GM12878 (cell line): Measurements from ENCODE around the gene IGLL1. TPM values are rescaled to one million over a fixed set of nuclear protein-coding genes. Genes with fewer than 3 reads are reported as not detected.

Experiments used
- ATAC-seq: fragments of 200-7000 bp; cut with Tn5 transposase; 3 replicates; pipeline ENCODE4 v1.9.1; 2020; ENCODE audit warnings: mild to moderate bottlenecking, moderate library complexity
- BruUV-seq: library from RNA; stranded (reverse); fragments of 400-500 nt; replicated peaks from 2 replicates; lab custom pipeline; 2021; lab: Mats Ljungman, UMichigan
- CTCF ChIA-PET: fragments of 300-600 bp; sonication (Branson Sonifier 250); formaldehyde crosslinking; extraction: SDS; loops from one replicate; lab custom pipeline; 2021; ENCODE audit warnings: inconsistent platforms; lab: Yijun Ruan, JAX
- POLR2A ChIA-PET: fragments of 350-600 bp; formaldehyde crosslinking; extraction: SDS; loops from one replicate; lab custom pipeline; 2021; ENCODE audit warnings: inconsistent platforms; lab: Charles Lee
- RAD21 ChIA-PET: fragments of 300-600 bp; sonication (Branson Sonifier 250); formaldehyde crosslinking; loops from one replicate; lab custom pipeline; 2023; ENCODE audit warnings: antibody characterized with exemption; ENCODE audit not compliant: unreplicated experiment; lab: Charles Lee
- SMC1A ChIA-PET: fragments of 300-600 bp; sonication (Branson Sonifier 250); formaldehyde crosslinking; loops from one replicate; lab custom pipeline; 2023; ENCODE audit not compliant: unreplicated experiment, uncharacterized antibody; lab: Charles Lee
- DNase-seq: peaks from one replicate; pipeline ENCODE4 v3.0.0-alpha.2; 2011; ENCODE audit warnings: low read depth, low spot score
- FAIRE-seq: peaks from 3 replicates; lab custom pipeline; 2011; peaks lifted over from hg19 to GRCh38; lab: Jason Lieb, UNC
- H2AFZ ChIP-seq: 2 replicates; pipeline ENCODE4 v1.6.0; 2011; ENCODE audit warnings: low read depth, low read length, control low read depth; ENCODE audit not compliant: control insufficient read depth
- H3K27ac ChIP-seq: 2 replicates; pipeline ENCODE4 v1.5.1; 2011; ENCODE audit warnings: control low read depth; ENCODE audit not compliant: control insufficient read depth, insufficient read depth
- H3K27me3 ChIP-seq, 2 experiments: replicated peaks in 1 of 2; 2 replicates each; pipeline versions ENCODE4 v1.6.0 to v1.6.1; 2011; ENCODE audit warnings: low read length in 1 of 2; ENCODE audit not compliant: control insufficient read depth in 2 of 2, insufficient read depth in 2 of 2
- H3K36me3 ChIP-seq, 2 experiments: 2 replicates each; pipeline ENCODE4 v1.5.1; 2011; ENCODE audit warnings: low read length in 1 of 2; ENCODE audit not compliant: control insufficient read depth in 2 of 2, insufficient read depth in 2 of 2
- H3K4me1 ChIP-seq: 2 replicates; pipeline ENCODE4 v1.6.1; 2011; ENCODE audit warnings: mild to moderate bottlenecking, low read length, moderate library complexity, mixed read lengths; ENCODE audit not compliant: control insufficient read depth, insufficient read depth
- H3K4me2 ChIP-seq: 2 replicates; pipeline ENCODE4 v1.6.0; 2011; ENCODE audit warnings: control low read depth; ENCODE audit not compliant: control insufficient read depth, insufficient read depth
- H3K4me3 ChIP-seq: fragments of 200-600 bp; sonication (generic); 2 replicates; pipeline ENCODE4 v1.5.1; 2016
- H3K79me2 ChIP-seq: 2 replicates; pipeline ENCODE4 v1.6.0; 2011; ENCODE audit warnings: low read length; ENCODE audit not compliant: control insufficient read depth, insufficient read depth
- H3K9ac ChIP-seq: 2 replicates; pipeline ENCODE4 v1.8.0; 2011; ENCODE audit warnings: low read length, control low read depth, mixed read lengths; ENCODE audit not compliant: control insufficient read depth, insufficient read depth
- H3K9me3 ChIP-seq: replicated peaks from 3 replicates; pipeline ENCODE4 v1.5.1; 2011; ENCODE audit warnings: mild to moderate bottlenecking, low read length; ENCODE audit not compliant: control insufficient read depth, insufficient read depth
- H4K20me1 ChIP-seq: 2 replicates; pipeline ENCODE4 v1.6.0; 2011; ENCODE audit not compliant: control insufficient read depth, insufficient read depth
- CBFB ChIP-seq: IDR thresholded peaks from 2 replicates; pipeline ENCODE4 v1.6.1; 2016; ENCODE audit warnings: antibody characterized with exemption, low read depth
- CTCF ChIP-seq, 3 experiments: IDR thresholded peaks in 2 of 3; conservative IDR thresholded peaks in 1 of 3; 2 replicates each; pipeline ENCODE4 v1.5.1; 2011; ENCODE audit warnings: low read depth in 3 of 3, low read length in 3 of 3, mild to moderate bottlenecking in 3 of 3, control low read depth in 2 of 3, moderate library complexity in 2 of 3, inconsistent platforms in 1 of 3, mixed read lengths in 1 of 3; ENCODE audit not compliant: control insufficient read depth in 2 of 3, insufficient read depth in 1 of 3; ENCODE audit errors: extremely low read depth in 1 of 3
- ESRRA ChIP-seq: IDR thresholded peaks from 2 replicates; pipeline ENCODE4 v1.6.1; 2012; ENCODE audit warnings: mild to moderate bottlenecking, low read length, improper control_type of control experiment
- GABPA ChIP-seq: IDR thresholded peaks from 2 replicates; pipeline ENCODE4 v1.6.1; 2014; ENCODE audit warnings: antibody characterized with exemption, low read depth, mild to moderate bottlenecking, inconsistent platforms
- HDGF ChIP-seq: fragments of 450-650 bp; IDR thresholded peaks from 2 replicates; pipeline ENCODE4 v1.6.1; 2016; ENCODE audit warnings: antibody characterized with exemption
- JUND ChIP-seq: IDR thresholded peaks from 2 replicates; pipeline ENCODE4 v1.6.1; 2012; ENCODE audit warnings: low read depth, mild to moderate bottlenecking, low read length, improper control_type of control experiment, moderate library complexity
- KAT2A ChIP-seq: conservative IDR thresholded peaks from 2 replicates; pipeline ENCODE4 v1.6.1; 2011; ENCODE audit warnings: low read depth, low read length; ENCODE audit not compliant: control insufficient read depth
- MEF2A ChIP-seq: IDR thresholded peaks from 2 replicates; pipeline ENCODE4 v1.6.1; 2011; ENCODE audit warnings: low read depth, mild to moderate bottlenecking, low read length, moderate library complexity; ENCODE audit not compliant: insufficient read depth
- PAX5 ChIP-seq: IDR thresholded peaks from 2 replicates; pipeline ENCODE4 v1.6.1; 2011; ENCODE audit warnings: low read depth, low read length, borderline replicate concordance
- PKNOX1 ChIP-seq: fragments of 450-650 bp; IDR thresholded peaks from 2 replicates; pipeline ENCODE4 v1.6.1; 2016; ENCODE audit warnings: mild to moderate bottlenecking
- POLR2AphosphoS5 ChIP-seq: IDR thresholded peaks from 2 replicates; pipeline ENCODE4 v1.6.1; 2011; ENCODE audit warnings: mild to moderate bottlenecking, low read length, inconsistent platforms
- RB1 ChIP-seq: fragments of 450-650 bp; formaldehyde crosslinking; IDR thresholded peaks from 2 replicates; pipeline ENCODE4 v1.6.1; 2017; ENCODE audit warnings: mild to moderate bottlenecking, borderline replicate concordance
- RCOR1 ChIP-seq: conservative IDR thresholded peaks from 2 replicates; pipeline ENCODE4 v1.6.1; 2012; ENCODE audit warnings: low read depth, low read length, improper control_type of control experiment
- SMAD5 ChIP-seq: IDR thresholded peaks from 2 replicates; pipeline ENCODE4 v1.6.1; 2016; ENCODE audit warnings: antibody characterized with exemption, low read depth
- SREBF1 ChIP-seq: IDR thresholded peaks from 2 replicates; pipeline ENCODE4 v1.6.1; 2012; ENCODE audit warnings: mild to moderate bottlenecking, low read length
- TCF12 ChIP-seq: IDR thresholded peaks from 2 replicates; pipeline ENCODE4 v1.6.1; 2011; ENCODE audit warnings: low read depth, mild to moderate bottlenecking, low read length
- ZNF207 ChIP-seq: fragments of 450-650 bp; IDR thresholded peaks from 2 replicates; pipeline ENCODE4 v1.6.1; 2014; ENCODE audit warnings: antibody characterized with exemption, mild to moderate bottlenecking, borderline replicate concordance
- ZNF24 ChIP-seq: fragments of 450-650 bp; IDR thresholded peaks from 2 replicates; pipeline ENCODE4 v1.6.1; 2017; ENCODE audit warnings: antibody characterized with exemption, mild to moderate bottlenecking
- WGBS: methylation state at CpG from one replicate; pipeline ENCODE4 v1.1.6; 2016; ENCODE audit warnings: low lambda C conversion rate; ENCODE audit not compliant: insufficient replicate concordance, insufficient coverage; ENCODE audit errors: missing lambda C conversion rate; 5-methylcytosine and 5-hydroxymethylcytosine counted together
- in situ Hi-C: fragments of 300-500 bp; cut with MboI; formaldehyde crosslinking; loops from 9 replicates; pipeline ENCODE4 v1.14.3; 2018; ENCODE audit warnings: mixed read lengths
- intact Hi-C: fragments of 100-400 bp; cut with micrococcal nuclease; formaldehyde crosslinking; loops from one replicate; pipeline ENCODE4 v1.14.2; 2022; ENCODE audit not compliant: unreplicated experiment
- polyA plus RNA-seq, 11 experiments: library from polyadenylated mRNA; depleted of rRNA in 4 of 11; unstranded in 6 of 11; stranded (reverse) in 5 of 11; fragments of >200 nt; fragmentation: Nextera tagmentation in 4 of 11; fragmentation: Illumina TruSeq in 1 of 11; extraction: Ambion mirVana in 4 of 11; extraction: Trizol in 1 of 11; gene quantifications; 1 replicate in 1 of 11; 2 replicates in 10 of 11; pipeline versions ENCODE4 v1.2.1 to v1.2.3, GENCODE V29; 2011 to 2016; ENCODE audit warnings: inconsistent platforms in 2 of 11, missing spikeins in 2 of 11, low read depth in 1 of 11
- total RNA-seq, 4 experiments: library from RNA; depleted of rRNA in 3 of 4; stranded (reverse); fragments of >200 nt in 3 of 4; fragmentation: Illumina TruSeq in 1 of 4; extraction: Trizol in 1 of 4; gene quantifications; 2 replicates each; pipeline versions ENCODE4 v1.2.1 to v1.2.3, GENCODE V29; 2013 to 2021

The IGLL1 gene
- total and polyA plus RNA-seq, 10 of the 15 experiments (the other 5 are each of a cell fraction or from before 2014, with no cell fraction given), result not detected

GRCh38 chr22:23576681-23577080 lies 3.4 kb downstream of the IGLL1 start (continued):
- no peak for TF ChIP-seq SMAD5
- no peak for TF ChIP-seq CBFB
- TF ChIP-seq GABPA, result no peak
- no peak for TF ChIP-seq MEF2A
- no peak for TF ChIP-seq SREBF1
- TF ChIP-seq PAX5, result no peak
- no peak for TF ChIP-seq RCOR1

GRCh38 chr22:23575601-23576000 lies 4.5 kb downstream of the IGLL1 start:
- Histone ChIP-seq H3K27ac (no peak overlapping the region), H4K20me1 (no peaks in the 10 kb centered on the region), H3K36me3 (no peaks in the 10 kb centered on the region), H3K4me2 (no peak overlapping the region), H3K9ac (no peak overlapping the region), H2AFZ (no peak overlapping the region), H3K79me2 (no peaks in the 10 kb centered on the region), H3K9me3 (no peaks in the 10 kb centered on the region), H3K27me3 (no peaks in the 10 kb centered on the region), H3K4me3 (no peak overlapping the region), H3K4me1 (no peaks in the 10 kb centered on the region)
- ChIA-PET RAD21 (no interaction called here), SMC1A (no interaction called here), POLR2A (no interaction called here), CTCF (no interaction called here)
- TF ChIP-seq JUND (no peak), ZNF207 (no peak), CTCF (IDR thresholded peaks at IDR 0.05 in 2 of 3, conservative IDR thresholded peaks at IDR 0.05 in 1 of 3; ENCODE audit: control insufficient read depth in 2 of 3, extremely low read depth in 1 of 3, insufficient read depth in 1 of 3, low read depth in 3 of 3, low read length in 3 of 3) (no peak), RB1 (no peak), ESRRA (no peak), PKNOX1 (no peak), ZNF24 (no peak), HDGF (no peak), TCF12 (no peak), KAT2A (no peak), POLR2AphosphoS5 (no peak)
- intact Hi-C loops, result no loop called here
- no peak for ATAC-seq
- BruUV-seq, result no TSS peak
- FAIRE-seq, result no peak
- 34% methylated on average over 4 of the region's 4 CpGs for WGBS
- DNase-seq, result no peak
- in situ Hi-C loops, result no loop called here
